ENCODE data around the gene SLITRK3.

SLITRK3 gene

DNA sequence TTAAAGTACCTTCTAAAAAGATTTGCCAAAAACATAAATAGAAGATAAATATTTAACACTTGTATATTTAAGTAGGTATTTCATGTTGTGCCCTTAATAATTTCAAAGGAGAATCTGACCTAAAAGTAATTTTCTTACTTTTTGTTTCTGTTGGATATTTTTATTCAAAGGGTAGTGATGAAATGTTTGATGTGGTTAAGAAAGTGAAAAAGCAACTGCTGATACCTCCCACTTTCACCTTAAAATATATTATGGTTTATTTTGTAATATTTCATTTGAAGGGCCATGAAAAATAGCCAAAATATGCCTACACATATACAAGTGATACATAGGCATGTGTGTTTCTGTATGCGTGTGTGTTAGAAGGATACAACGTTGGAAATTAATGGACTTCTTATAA, 5.8 kb upstream of the SLITRK3 start:
- Histone ChIP-seq H3K9me2 (replicated peaks; ENCODE audit: insufficient read depth, low read length) (no peaks in the 10 kb centered on the region), H3K9me3 (replicated peaks; ENCODE audit: insufficient read depth, low read length) (no peaks in the 10 kb centered on the region), H3K4me3 (ENCODE audit: low read length) (no peak overlapping the region), H2AFZ (ENCODE audit: low read length) (no peak overlapping the region), H3K27me3 (replicated peaks; ENCODE audit: insufficient read depth, low read length) (no peaks in the 10 kb centered on the region), H4K20me1 (ENCODE audit: insufficient read depth, low read length) (no peaks in the 10 kb centered on the region), H3K36me3 (replicated peaks; ENCODE audit: insufficient read depth, low read length) (no peaks in the 10 kb centered on the region), H3K27ac (ENCODE audit: low read length) (no peak overlapping the region), H3K4me1 (ENCODE audit: low read length) (no peaks in the 10 kb centered on the region), H3K79me2 (ENCODE audit: low read length) (no peaks in the 10 kb centered on the region), H3F3A (ENCODE audit: insufficient read depth, low read length) (no peaks in the 10 kb centered on the region), H3K9ac (ENCODE audit: low read length) (no peak overlapping the region), H3K4me2 (ENCODE audit: low read depth, low read length) (no peak overlapping the region)
- TF ChIP-seq EZH2phosphoT487 (IDR thresholded peaks at IDR 0.05; ENCODE audit: low read length) (no peak), EZH2 (optimal IDR thresholded peaks at IDR 0.05; ENCODE audit: low read depth, low read length) (no peak)
- TF ChIP-seq, protein P1, sequence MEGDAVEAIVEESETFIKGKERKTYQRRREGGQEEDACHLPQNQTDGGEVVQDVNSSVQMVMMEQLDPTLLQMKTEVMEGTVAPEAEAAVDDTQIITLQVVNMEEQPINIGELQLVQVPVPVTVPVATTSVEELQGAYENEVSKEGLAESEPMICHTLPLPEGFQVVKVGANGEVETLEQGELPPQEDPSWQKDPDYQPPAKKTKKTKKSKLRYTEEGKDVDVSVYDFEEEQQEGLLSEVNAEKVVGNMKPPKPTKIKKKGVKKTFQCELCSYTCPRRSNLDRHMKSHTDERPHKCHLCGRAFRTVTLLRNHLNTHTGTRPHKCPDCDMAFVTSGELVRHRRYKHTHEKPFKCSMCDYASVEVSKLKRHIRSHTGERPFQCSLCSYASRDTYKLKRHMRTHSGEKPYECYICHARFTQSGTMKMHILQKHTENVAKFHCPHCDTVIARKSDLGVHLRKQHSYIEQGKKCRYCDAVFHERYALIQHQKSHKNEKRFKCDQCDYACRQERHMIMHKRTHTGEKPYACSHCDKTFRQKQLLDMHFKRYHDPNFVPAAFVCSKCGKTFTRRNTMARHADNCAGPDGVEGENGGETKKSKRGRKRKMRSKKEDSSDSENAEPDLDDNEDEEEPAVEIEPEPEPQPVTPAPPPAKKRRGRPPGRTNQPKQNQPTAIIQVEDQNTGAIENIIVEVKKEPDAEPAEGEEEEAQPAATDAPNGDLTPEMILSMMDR (IDR thresholded peaks at IDR 0.05; ENCODE audit: low read length): no peak
- no peak for DNase-seq

DNA sequence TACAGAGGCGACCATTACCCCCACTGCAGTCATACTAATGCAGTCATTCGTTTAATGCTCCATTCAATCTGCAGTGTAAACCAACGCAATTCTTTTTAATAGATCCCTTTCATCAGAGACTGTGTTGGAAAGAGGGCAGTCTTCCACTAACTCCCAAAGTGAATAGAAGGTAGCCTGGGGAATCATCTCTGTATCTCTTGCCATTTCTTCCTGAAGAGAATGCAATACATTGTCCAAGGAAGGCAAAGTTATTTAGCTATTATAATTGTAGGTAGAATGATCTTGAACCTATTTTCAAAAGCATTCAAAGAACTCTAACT, 1.3 kb upstream of the SLITRK3 start:
- no peak for DNase-seq
- Histone ChIP-seq H3F3A (ENCODE audit: insufficient read depth, low read length) (no peaks in the 10 kb centered on the region), H3K36me3 (replicated peaks; ENCODE audit: insufficient read depth, low read length) (no peaks in the 10 kb centered on the region), H3K9me3 (replicated peaks; ENCODE audit: insufficient read depth, low read length) (no peaks in the 10 kb centered on the region), H3K9me2 (replicated peaks; ENCODE audit: insufficient read depth, low read length) (no peaks in the 10 kb centered on the region), H2AFZ (ENCODE audit: low read length) (no peak overlapping the region), H4K20me1 (ENCODE audit: insufficient read depth, low read length) (no peaks in the 10 kb centered on the region), H3K4me3 (ENCODE audit: low read length) (no peak overlapping the region), H3K4me1 (ENCODE audit: low read length) (no peaks in the 10 kb centered on the region), H3K79me2 (ENCODE audit: low read length) (no peaks in the 10 kb centered on the region), H3K27ac (ENCODE audit: low read length) (no peak overlapping the region), H3K4me2 (ENCODE audit: low read depth, low read length) (no peak overlapping the region), H3K9ac (ENCODE audit: low read length) (no peak overlapping the region), H3K27me3 (replicated peaks; ENCODE audit: insufficient read depth, low read length) (no peaks in the 10 kb centered on the region)
- TF ChIP-seq EZH2 (optimal IDR thresholded peaks at IDR 0.05; ENCODE audit: low read depth, low read length) (no peak), EZH2phosphoT487 (IDR thresholded peaks at IDR 0.05; ENCODE audit: low read length) (no peak)
- TF ChIP-seq, protein P1 (IDR thresholded peaks at IDR 0.05; ENCODE audit: low read length): no peak

DNA sequence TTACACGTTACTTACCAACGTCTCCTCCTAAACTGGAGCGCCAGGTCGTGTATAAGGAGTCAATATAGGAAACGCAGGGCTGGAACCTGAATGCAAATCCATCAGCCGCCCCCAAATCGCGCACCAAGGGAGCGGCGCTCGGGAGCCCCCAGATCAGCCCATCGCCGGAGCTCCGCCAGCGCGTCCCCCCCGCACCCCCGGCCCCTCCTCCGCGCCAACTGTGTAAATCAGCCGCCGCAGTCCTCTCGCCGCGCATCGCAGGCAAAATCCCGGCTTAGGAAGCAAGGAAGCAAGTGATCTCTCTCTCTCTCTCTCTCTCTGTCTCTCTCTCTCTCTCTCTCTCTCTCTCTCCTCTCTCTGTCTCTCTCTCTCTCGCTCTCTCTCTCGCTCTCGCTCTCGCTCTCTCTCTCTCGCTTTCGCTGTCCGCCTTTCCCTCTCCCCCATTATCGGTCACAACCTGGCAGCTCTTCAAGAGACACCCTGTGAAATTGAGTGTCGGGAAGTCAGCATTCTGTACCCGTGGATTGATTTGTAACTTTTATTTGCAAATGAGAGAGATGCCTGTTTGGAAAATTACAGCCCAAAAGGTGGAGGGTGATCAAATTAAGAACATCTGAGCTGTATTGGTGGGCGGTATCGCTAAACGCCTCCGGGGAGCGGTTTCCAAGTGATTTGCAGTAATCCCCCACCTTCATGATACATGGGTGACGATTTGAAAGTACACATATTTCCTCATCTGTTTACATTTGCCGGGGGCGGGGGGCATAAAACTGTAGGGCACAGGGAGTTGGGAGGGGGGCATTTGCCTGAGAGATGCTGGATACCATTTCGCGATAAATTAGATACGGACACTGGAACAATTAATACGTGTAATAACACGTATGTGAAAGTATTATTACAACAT, 645 bp upstream of the SLITRK3 start:
- no peaks in the 10 kb centered on the region for H3K9me3 ChIP-seq (replicated peaks; ENCODE audit: insufficient read depth, low read length)
- H3K4me3 ChIP-seq (ENCODE audit: low read length): peak overlapping the region; percentile 24; the same call in 1 of the 2 replicates
- H2AFZ ChIP-seq (ENCODE audit: low read length): no peak overlapping the region
- no peaks in the 10 kb centered on the region for H3K4me1 ChIP-seq (ENCODE audit: low read length)
- H3K4me2 ChIP-seq (ENCODE audit: low read depth, low read length): peak overlapping the region; percentile 14; the same call in 1 of the 2 replicates
- H3K36me3 ChIP-seq (replicated peaks; ENCODE audit: insufficient read depth, low read length): no peaks in the 10 kb centered on the region
- H3K79me2 ChIP-seq (ENCODE audit: low read length): no peaks in the 10 kb centered on the region
- TF ChIP-seq EZH2phosphoT487 (IDR thresholded peaks at IDR 0.05; ENCODE audit: low read length) (no peak), EZH2 (optimal IDR thresholded peaks at IDR 0.05; ENCODE audit: low read depth, low read length) (no peak)
- TF ChIP-seq, protein P1 (IDR thresholded peaks at IDR 0.05; ENCODE audit: low read length): no peak
- no peaks in the 10 kb centered on the region for H3K27me3 ChIP-seq (replicated peaks; ENCODE audit: insufficient read depth, low read length)
- H3F3A ChIP-seq (ENCODE audit: insufficient read depth, low read length): no peaks in the 10 kb centered on the region
- no peaks in the 10 kb centered on the region for H4K20me1 ChIP-seq (ENCODE audit: insufficient read depth, low read length)
- H3K27ac ChIP-seq (ENCODE audit: low read length): no peak overlapping the region
- no peak for DNase-seq
- H3K9ac ChIP-seq (ENCODE audit: low read length): no peak overlapping the region
- no peaks in the 10 kb centered on the region for H3K9me2 ChIP-seq (replicated peaks; ENCODE audit: insufficient read depth, low read length)
